H54 (cell line): ENCODE measurements around the gene NES.

Source experiments
- DNase-seq: peaks from one replicate; pipeline ENCODE4 v3.0.0; 2011; ENCODE audit warnings: low spot score, mixed read lengths; ENCODE audit not compliant: insufficient read length
- FAIRE-seq: peaks from 3 replicates; lab custom pipeline; 2011; peaks lifted over from hg19 to GRCh38; lab: Jason Lieb, UNC
- POLR2A ChIP-seq: IDR thresholded peaks from 2 replicates; pipeline ENCODE4 v1.6.1; 2011; ENCODE audit warnings: low read depth, mild to moderate bottlenecking, low read length

The NES gene

DNA sequence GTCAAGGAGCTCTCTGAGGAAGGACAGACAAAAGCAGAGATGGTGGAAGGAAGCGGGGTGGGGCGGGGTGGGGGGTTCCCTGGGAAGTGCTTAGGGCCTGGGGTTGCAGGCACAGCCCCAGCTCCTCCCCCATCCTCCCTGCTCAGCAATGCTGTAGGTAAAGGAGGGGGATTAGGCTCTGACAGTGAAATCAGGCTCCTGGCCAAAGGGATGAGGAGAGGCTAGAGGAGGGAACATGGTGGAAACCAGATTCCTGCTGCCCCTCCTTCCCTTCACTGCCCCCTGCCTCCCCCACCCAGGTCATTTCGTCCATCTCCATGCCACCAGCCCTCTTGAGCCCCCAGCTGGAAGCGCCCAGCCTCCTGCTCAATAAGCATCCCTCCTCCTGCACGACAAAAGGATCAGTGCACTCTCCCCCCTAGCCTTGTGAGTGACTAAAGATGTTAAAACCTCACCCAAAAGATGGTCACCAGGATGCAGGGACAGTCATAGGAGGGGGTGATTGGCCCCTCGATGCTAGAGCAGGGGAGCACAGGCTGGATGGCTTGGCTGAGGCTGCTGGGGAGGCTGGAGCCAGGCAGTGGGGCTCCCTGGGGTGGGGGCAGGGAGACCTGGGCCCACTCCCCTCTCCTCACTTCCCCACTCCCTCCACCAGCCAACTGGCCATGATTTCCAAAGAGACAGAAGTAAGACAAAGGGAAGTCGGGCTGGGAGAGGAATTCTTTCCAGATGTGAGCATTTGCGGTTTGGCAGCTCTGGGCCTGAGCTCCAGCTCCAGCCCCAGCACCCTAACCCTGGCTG, 30.4 kb upstream of the NES start:
- TF ChIP-seq POLR2A, result no peak
- FAIRE-seq (no peak), DNase-seq (no peak)

DNA sequence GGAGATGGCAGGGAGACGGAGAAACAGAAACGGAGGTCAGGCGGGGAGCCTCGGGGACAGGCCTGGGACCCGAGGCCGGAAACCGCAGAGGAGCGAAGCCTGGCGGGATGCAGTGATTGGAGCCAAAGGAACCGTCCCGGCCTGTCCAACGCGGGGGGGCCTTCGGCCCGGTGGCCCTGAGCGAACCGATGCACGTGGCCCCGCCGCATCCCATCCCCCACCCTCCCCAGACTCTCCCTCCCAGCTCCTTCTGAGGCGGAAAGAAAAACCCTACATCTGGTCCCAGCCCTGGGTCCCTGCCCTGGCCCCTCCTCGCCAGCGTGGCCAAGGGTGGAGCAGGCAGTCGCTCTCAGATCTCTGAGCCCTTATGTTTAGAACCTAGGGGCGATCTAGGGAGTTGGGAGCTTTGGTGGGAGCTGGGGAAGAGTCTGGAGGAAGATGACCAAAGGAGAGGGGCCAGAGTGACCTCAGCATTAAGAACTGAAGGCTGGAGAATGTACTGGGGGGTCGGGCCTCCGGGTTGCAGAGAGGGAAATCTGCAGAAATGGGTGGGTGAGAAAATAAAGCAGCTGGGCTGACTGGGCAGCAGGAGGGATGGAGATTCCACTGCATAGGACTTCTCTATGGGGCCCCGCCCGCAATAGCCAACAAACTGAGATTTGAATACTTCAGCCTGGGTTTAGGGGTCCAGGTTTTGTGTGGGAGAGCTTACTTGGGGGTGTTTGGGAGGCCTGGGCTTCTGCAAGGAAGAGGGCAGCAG, 29.6 kb upstream of the NES start:
- no peak for TF ChIP-seq POLR2A
- FAIRE-seq (no peak), DNase-seq (no peak)

DNA sequence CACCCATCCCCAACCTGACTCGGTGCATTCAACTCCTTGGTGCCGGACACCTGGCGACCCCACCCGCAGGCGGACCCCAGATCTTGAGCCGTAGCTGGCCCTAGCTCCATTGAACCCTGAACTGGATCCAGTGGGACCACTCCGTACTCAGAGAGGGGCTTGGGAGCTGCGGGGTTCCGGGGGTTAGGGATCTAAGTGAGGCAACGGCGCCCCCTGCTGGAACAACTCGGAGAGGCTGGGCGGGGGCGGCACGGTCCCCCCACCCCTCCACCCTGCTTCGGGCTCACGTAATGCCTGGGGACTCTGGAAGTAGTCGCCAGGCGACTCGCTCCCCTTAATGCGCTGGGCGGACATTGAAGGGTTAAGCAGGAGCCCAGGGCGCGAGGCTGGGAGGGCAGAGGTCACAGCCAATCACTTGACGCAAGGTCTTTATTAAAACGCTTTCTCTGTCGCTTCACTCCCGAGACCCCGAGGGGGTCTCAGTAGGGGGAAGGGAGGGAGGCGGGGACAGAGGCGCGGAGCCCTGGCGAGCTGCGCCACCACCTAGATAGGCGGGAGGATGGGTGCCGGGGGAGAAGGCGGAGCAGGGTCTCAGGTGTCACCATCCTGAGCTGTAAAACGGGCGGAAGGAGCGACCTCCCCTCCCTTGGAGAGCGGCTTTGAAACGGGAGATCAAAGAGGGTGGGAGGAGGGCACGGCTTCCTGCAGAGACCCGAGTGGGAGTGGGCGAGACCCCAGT, 28.9 kb upstream of the NES start:
- TF ChIP-seq POLR2A, result no peak
- FAIRE-seq (no peak), DNase-seq (no peak)

GRCh38 chr1:156705321-156705917, 28.2 kb upstream of the NES start, which contains the start of gene CRABP2:
Gene CRABP2, minus strand, starts transcription at chr1:156705583. Its CDS starts 137 bp downstream, at chr1:156705446.
- FAIRE-seq (no peak), DNase-seq (no peak)
- no peak for TF ChIP-seq POLR2A

GRCh38 chr1:156704930-156705320, 27.7 kb upstream of the NES start:
- TF ChIP-seq POLR2A, result no peak
- DNase-seq (peak; percentile 71), FAIRE-seq (no peak)

- no peak for FAIRE-seq
- TF ChIP-seq POLR2A, result no peak
- DNase-seq, result no peak
Measured at GRCh38 chr1:156704166-156704711, 27.0 kb upstream of the NES start.

GRCh38 chr1:156703741-156704140, 26.5 kb upstream of the NES start:
- DNase-seq, result no peak
- TF ChIP-seq POLR2A, result no peak
- FAIRE-seq, result no peak

DNA sequence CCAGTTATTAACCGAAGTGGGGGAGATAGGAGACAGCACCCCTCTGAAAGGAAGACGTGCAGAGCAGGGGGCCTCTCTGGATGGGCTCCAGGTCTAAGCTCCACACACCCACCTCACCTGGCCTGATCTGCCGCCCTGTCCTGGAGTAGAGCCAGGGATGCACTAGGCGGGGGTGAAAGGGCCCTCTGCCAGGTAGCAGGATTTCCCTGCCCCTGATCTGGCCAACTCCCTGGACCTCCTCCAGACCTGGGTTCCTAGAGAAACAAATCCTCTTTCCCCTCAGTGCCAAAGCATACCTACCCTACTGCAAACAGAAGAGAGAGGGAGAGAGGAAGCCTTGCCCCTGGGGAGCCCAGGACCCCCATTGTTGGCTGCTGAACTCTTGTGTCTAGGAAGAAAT, 26.1 kb upstream of the NES start:
- no peak for TF ChIP-seq POLR2A
- no peak for FAIRE-seq
- DNase-seq, result no peak

- DNase-seq (no peak), FAIRE-seq (no peak)
- TF ChIP-seq POLR2A, result no peak
Measured at GRCh38 chr1:156700736-156701531, 23.7 kb upstream of the NES start.

GRCh38 chr1:156698995-156699394, 21.8 kb upstream of the NES start:
- no peak for DNase-seq
- TF ChIP-seq POLR2A, result no peak
- FAIRE-seq, result no peak

DNA sequence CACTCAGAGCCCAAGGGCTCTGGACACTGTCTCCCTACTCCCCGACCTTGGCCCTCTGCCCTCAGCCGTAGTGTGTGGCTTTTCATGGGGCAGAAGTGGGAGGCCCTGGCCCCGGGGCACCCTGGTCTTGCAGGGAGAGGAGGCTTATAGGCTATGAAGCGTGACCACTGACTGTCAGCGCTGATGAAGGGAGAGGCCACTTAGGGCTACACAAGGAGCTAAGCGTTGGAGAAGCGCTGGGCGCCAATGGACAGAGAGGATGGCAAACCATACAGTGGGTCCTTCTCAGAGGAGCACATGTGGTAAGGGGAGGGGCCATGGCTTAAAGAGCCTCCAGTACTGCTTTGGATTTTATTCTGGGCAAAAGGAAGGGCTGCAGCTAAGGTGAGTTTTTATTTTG, 20.3 kb upstream of the NES start:
- TF ChIP-seq POLR2A, result no peak
- DNase-seq, result no peak
- no peak for FAIRE-seq

- DNase-seq (no peak), FAIRE-seq (no peak)
- no peak for TF ChIP-seq POLR2A
Measured at GRCh38 chr1:156696755-156697154, 19.5 kb upstream of the NES start.

- FAIRE-seq (no peak), DNase-seq (no peak)
- no peak for TF ChIP-seq POLR2A
Measured at GRCh38 chr1:156694690-156694962, 17.4 kb upstream of the NES start.
